GM12878 (cell line): Measurements from ENCODE around the gene GPRC5B. TPM values are rescaled to one million over a fixed set of nuclear protein-coding genes. Genes with fewer than 3 reads are reported as not detected.

ENCODE experiments used
- ATAC-seq: fragments of 200-7000 bp; cut with Tn5 transposase; 3 replicates; pipeline ENCODE4 v1.9.1; 2020; ENCODE audit warnings: mild to moderate bottlenecking, moderate library complexity
- BruUV-seq: library from RNA; stranded (reverse); fragments of 400-500 nt; replicated peaks from 2 replicates; lab custom pipeline; 2021; lab: Mats Ljungman, UMichigan
- CTCF ChIA-PET: fragments of 300-600 bp; sonication (Branson Sonifier 250); formaldehyde crosslinking; extraction: SDS; loops from one replicate; lab custom pipeline; 2021; ENCODE audit warnings: inconsistent platforms; lab: Yijun Ruan, JAX
- POLR2A ChIA-PET: fragments of 350-600 bp; formaldehyde crosslinking; extraction: SDS; loops from one replicate; lab custom pipeline; 2021; ENCODE audit warnings: inconsistent platforms; lab: Charles Lee
- RAD21 ChIA-PET: fragments of 300-600 bp; sonication (Branson Sonifier 250); formaldehyde crosslinking; loops from one replicate; lab custom pipeline; 2023; ENCODE audit warnings: antibody characterized with exemption; ENCODE audit not compliant: unreplicated experiment; lab: Charles Lee
- SMC1A ChIA-PET: fragments of 300-600 bp; sonication (Branson Sonifier 250); formaldehyde crosslinking; loops from one replicate; lab custom pipeline; 2023; ENCODE audit not compliant: unreplicated experiment, uncharacterized antibody; lab: Charles Lee
- DNase-seq: peaks from one replicate; pipeline ENCODE4 v3.0.0-alpha.2; 2011; ENCODE audit warnings: low read depth, low spot score
- FAIRE-seq: peaks from 3 replicates; lab custom pipeline; 2011; peaks lifted over from hg19 to GRCh38; lab: Jason Lieb, UNC
- H2AFZ ChIP-seq: 2 replicates; pipeline ENCODE4 v1.6.0; 2011; ENCODE audit warnings: low read depth, low read length, control low read depth; ENCODE audit not compliant: control insufficient read depth
- H3K27ac ChIP-seq: 2 replicates; pipeline ENCODE4 v1.5.1; 2011; ENCODE audit warnings: control low read depth; ENCODE audit not compliant: control insufficient read depth, insufficient read depth
- H3K27me3 ChIP-seq, 2 experiments: replicated peaks in 1 of 2; 2 replicates each; pipeline versions ENCODE4 v1.6.0 to v1.6.1; 2011; ENCODE audit warnings: low read length in 1 of 2; ENCODE audit not compliant: control insufficient read depth in 2 of 2, insufficient read depth in 2 of 2
- H3K36me3 ChIP-seq, 2 experiments: 2 replicates each; pipeline ENCODE4 v1.5.1; 2011; ENCODE audit warnings: low read length in 1 of 2; ENCODE audit not compliant: control insufficient read depth in 2 of 2, insufficient read depth in 2 of 2
- H3K4me1 ChIP-seq: 2 replicates; pipeline ENCODE4 v1.6.1; 2011; ENCODE audit warnings: mild to moderate bottlenecking, low read length, moderate library complexity, mixed read lengths; ENCODE audit not compliant: control insufficient read depth, insufficient read depth
- H3K4me2 ChIP-seq: 2 replicates; pipeline ENCODE4 v1.6.0; 2011; ENCODE audit warnings: control low read depth; ENCODE audit not compliant: control insufficient read depth, insufficient read depth
- H3K4me3 ChIP-seq: fragments of 200-600 bp; sonication (generic); 2 replicates; pipeline ENCODE4 v1.5.1; 2016
- H3K79me2 ChIP-seq: 2 replicates; pipeline ENCODE4 v1.6.0; 2011; ENCODE audit warnings: low read length; ENCODE audit not compliant: control insufficient read depth, insufficient read depth
- H3K9ac ChIP-seq: 2 replicates; pipeline ENCODE4 v1.8.0; 2011; ENCODE audit warnings: low read length, control low read depth, mixed read lengths; ENCODE audit not compliant: control insufficient read depth, insufficient read depth
- H3K9me3 ChIP-seq: replicated peaks from 3 replicates; pipeline ENCODE4 v1.5.1; 2011; ENCODE audit warnings: mild to moderate bottlenecking, low read length; ENCODE audit not compliant: control insufficient read depth, insufficient read depth
- H4K20me1 ChIP-seq: 2 replicates; pipeline ENCODE4 v1.6.0; 2011; ENCODE audit not compliant: control insufficient read depth, insufficient read depth
- BCL11A ChIP-seq: IDR thresholded peaks from 2 replicates; pipeline ENCODE4 v1.6.1; 2011; ENCODE audit warnings: low read depth, low read length
- BMI1 ChIP-seq: fragments of 450-650 bp; IDR thresholded peaks from 2 replicates; pipeline ENCODE4 v1.6.1; 2016; ENCODE audit warnings: mild to moderate bottlenecking, moderate library complexity, borderline replicate concordance
- CUX1 ChIP-seq: IDR thresholded peaks from 2 replicates; pipeline ENCODE4 v1.6.1; 2012; ENCODE audit warnings: improper control_type of control experiment, low read depth, low read length; ENCODE audit not compliant: insufficient replicate concordance
- IKZF2 ChIP-seq, 2 experiments: fragments of 450-650 bp; IDR thresholded peaks; 2 replicates each; pipeline ENCODE4 v1.6.1; 2017; ENCODE audit warnings: mild to moderate bottlenecking in 2 of 2, moderate library complexity in 2 of 2
- IRF3 ChIP-seq: fragments of 450-650 bp; IDR thresholded peaks from 2 replicates; pipeline ENCODE4 v1.6.1; 2014; ENCODE audit warnings: mild to moderate bottlenecking
- KLF5 ChIP-seq: fragments of 450-650 bp; IDR thresholded peaks from 2 replicates; pipeline ENCODE4 v1.6.1; 2014; ENCODE audit warnings: mild to moderate bottlenecking; ENCODE audit not compliant: partially characterized antibody
- MXI1 ChIP-seq: fragments of 150-350 bp; IDR thresholded peaks from 2 replicates; pipeline ENCODE4 v1.6.1; 2011; ENCODE audit warnings: low read depth, mild to moderate bottlenecking, inconsistent platforms, low read length, improper control_type of control experiment
- MYC ChIP-seq: IDR thresholded peaks from 2 replicates; pipeline ENCODE4 v1.6.1; 2011; ENCODE audit warnings: mild to moderate bottlenecking, low read length, moderate library complexity, inconsistent platforms; ENCODE audit not compliant: insufficient read depth, insufficient replicate concordance, insufficient read length, severe bottlenecking
- NR2F1 ChIP-seq: fragments of 450-650 bp; conservative IDR thresholded peaks from 2 replicates; pipeline ENCODE4 v1.6.1; 2017; ENCODE audit warnings: mild to moderate bottlenecking
- POLR2AphosphoS5 ChIP-seq: IDR thresholded peaks from 2 replicates; pipeline ENCODE4 v1.6.1; 2011; ENCODE audit warnings: mild to moderate bottlenecking, low read length, inconsistent platforms
- RUNX3 ChIP-seq: IDR thresholded peaks from 2 replicates; pipeline ENCODE4 v1.6.1; 2012; ENCODE audit warnings: low read length, inconsistent platforms
- SPI1 ChIP-seq: IDR thresholded peaks from 2 replicates; pipeline ENCODE4 v1.6.1; 2011; ENCODE audit warnings: low read depth, mild to moderate bottlenecking, low read length, moderate library complexity, borderline replicate concordance; ENCODE audit not compliant: insufficient read depth
- STAT3 ChIP-seq: IDR thresholded peaks from 2 replicates; pipeline ENCODE4 v1.6.1; 2011; ENCODE audit warnings: low read depth, low read length, improper control_type of control experiment
- ZBTB4 ChIP-seq: fragments of 450-650 bp; formaldehyde crosslinking; IDR thresholded peaks from 2 replicates; pipeline ENCODE4 v1.4.0; 2022; ENCODE audit warnings: mild to moderate bottlenecking, moderate library complexity
- whole genome bisulfite sequencing: methylation state at CpG from one replicate; pipeline ENCODE4 v1.1.6; 2016; ENCODE audit warnings: low lambda C conversion rate; ENCODE audit not compliant: insufficient replicate concordance, insufficient coverage; ENCODE audit errors: missing lambda C conversion rate; 5-methylcytosine and 5-hydroxymethylcytosine counted together
- in situ Hi-C: fragments of 300-500 bp; cut with MboI; formaldehyde crosslinking; loops from 9 replicates; pipeline ENCODE4 v1.14.3; 2018; ENCODE audit warnings: mixed read lengths
- intact Hi-C: fragments of 100-400 bp; cut with micrococcal nuclease; formaldehyde crosslinking; loops from one replicate; pipeline ENCODE4 v1.14.2; 2022; ENCODE audit not compliant: unreplicated experiment
- polyA plus RNA-seq, 11 experiments: library from polyadenylated mRNA; depleted of rRNA in 4 of 11; unstranded in 6 of 11; stranded (reverse) in 5 of 11; fragments of >200 nt; fragmentation: Nextera tagmentation in 4 of 11; fragmentation: Illumina TruSeq in 1 of 11; extraction: Ambion mirVana in 4 of 11; extraction: Trizol in 1 of 11; gene quantifications; 1 replicate in 1 of 11; 2 replicates in 10 of 11; pipeline versions ENCODE4 v1.2.1 to v1.2.3, GENCODE V29; 2011 to 2016; ENCODE audit warnings: inconsistent platforms in 2 of 11, missing spikeins in 2 of 11, low read depth in 1 of 11
- total RNA-seq, 4 experiments: library from RNA; depleted of rRNA in 3 of 4; stranded (reverse); fragments of >200 nt in 3 of 4; fragmentation: Illumina TruSeq in 1 of 4; extraction: Trizol in 1 of 4; gene quantifications; 2 replicates each; pipeline versions ENCODE4 v1.2.1 to v1.2.3, GENCODE V29; 2013 to 2021

The GPRC5B gene
- total and polyA plus RNA-seq, 10 of the 15 experiments (the other 5 are each of a cell fraction or from before 2014, with no cell fraction given): 0.01 to 0.42 (median 0.15) TPM; not detected in 2

- in situ Hi-C loops: no loop called here
- TF ChIP-seq BMI1: no peak
- no peak for TF ChIP-seq RUNX3
- TF ChIP-seq MYC: no peak
- TF ChIP-seq IRF3: no peak
- no peak for TF ChIP-seq CUX1
- TF ChIP-seq POLR2AphosphoS5: no peak
- no peak for TF ChIP-seq NR2F1
- no peak for TF ChIP-seq MXI1
- no peak for TF ChIP-seq BCL11A
- no peak for TF ChIP-seq ZBTB4 (CRISPR knock-in tag)
- no peak for TF ChIP-seq STAT3
- TF ChIP-seq IKZF2 (IDR thresholded peaks at IDR 0.05): no peak
- TF ChIP-seq SPI1: no peak
- no peak for TF ChIP-seq KLF5
Observed at GRCh38 chr16:19857593-19858339, 26.9 kb downstream of the GPRC5B start.

More at GRCh38 chr16:19857593-19858339, 26.9 kb downstream of the GPRC5B start:
- FAIRE-seq (no peak), DNase-seq (no peak), ATAC-seq (no peak)
- H3K4me1 ChIP-seq: no peaks in the 10 kb centered on the region
- no peaks in the 10 kb centered on the region for H3K36me3 ChIP-seq
- POLR2A ChIA-PET: no interaction called here
- no TSS peak for BruUV-seq
- H4K20me1 ChIP-seq: no peaks in the 10 kb centered on the region
- H3K27me3 ChIP-seq: no peaks in the 10 kb centered on the region
- intact Hi-C loops: loop anchor here (10.0 kb wide), 1 partner anchor 53 kb away; no protein-coding TSS in a partner anchor
- H3K4me2 ChIP-seq: no peak overlapping the region
- no peak overlapping the region for H3K27ac ChIP-seq
- H3K9me3 ChIP-seq: no peaks in the 10 kb centered on the region
- WGBS: 34% methylated on average over 15 of the region's 16 CpGs
- H2AFZ ChIP-seq: no peak overlapping the region
- CTCF ChIA-PET: no interaction called here
- H3K79me2 ChIP-seq: no peaks in the 10 kb centered on the region
- H3K4me3 ChIP-seq: no peak overlapping the region
- H3K9ac ChIP-seq: no peak overlapping the region
- SMC1A ChIA-PET: interaction anchor here (1.3 kb wide), 1 partner anchor 13 kb away, joined by 4 read pairs; no protein-coding TSS in a partner anchor
- RAD21 ChIA-PET: interaction anchor here (1.0 to 1.2 kb wide), 2 partner anchors 22 to 443 kb away, joined by 3 read pairs; no protein-coding TSS in a partner anchor
